ENCODE results near the gene SIRT2. TPM values are rescaled to one million over a fixed set of nuclear protein-coding genes. Genes with fewer than 3 reads are reported as not detected.
A peak's percentile ranks its signal among the peaks of the same experiment; 100 is the strongest.

Gene SIRT2
- total RNA-seq, 1 donor from 2014 or later = 41.3 TPM

- no peak for TF ChIP-seq CTCF (IDR thresholded peaks at IDR 0.05; ENCODE audit: insufficient read depth, low read length, severe bottlenecking)
- Histone ChIP-seq H3K36me3 (ENCODE audit: control insufficient read depth, insufficient read depth, low read length) (peaks cover 18% of the 10 kb centered on the region), H3K27me3 (ENCODE audit: control insufficient read depth, insufficient read depth, low read length) (no peaks in the 10 kb centered on the region), H3K4me3 (ENCODE audit: low read depth, low read length) (no peak overlapping the region)
- no peak for DNase-seq (ENCODE audit: low read depth)
- no peak for FAIRE-seq
Measured at GRCh38 chr19:38904581-38905539, 5.4 kb upstream of the SIRT2 start.

GRCh38 chr19:38901683-38902082, 2.3 kb upstream of the SIRT2 start:
- FAIRE-seq (no peak), DNase-seq (ENCODE audit: low read depth) (no peak)
- Histone ChIP-seq H3K27me3 (ENCODE audit: control insufficient read depth, insufficient read depth, low read length) (no peaks in the 10 kb centered on the region), H3K4me3 (ENCODE audit: low read depth, low read length) (no peak overlapping the region), H3K36me3 (ENCODE audit: control insufficient read depth, insufficient read depth, low read length) (peaks cover 11% of the 10 kb centered on the region)
- TF ChIP-seq CTCF (IDR thresholded peaks at IDR 0.05; ENCODE audit: insufficient read depth, low read length, severe bottlenecking) = no peak

- H3K36me3 ChIP-seq (ENCODE audit: control insufficient read depth, insufficient read depth, low read length) = peaks cover 10% of the 10 kb centered on the region
- no peaks in the 10 kb centered on the region for H3K27me3 ChIP-seq (ENCODE audit: control insufficient read depth, insufficient read depth, low read length)
- no peak overlapping the region for H3K4me3 ChIP-seq (ENCODE audit: low read depth, low read length)
- TF ChIP-seq CTCF (IDR thresholded peaks at IDR 0.05; ENCODE audit: insufficient read depth, low read length, severe bottlenecking) = no peak
- DNase-seq (ENCODE audit: low read depth) (no peak), FAIRE-seq (no peak)
Measured at GRCh38 chr19:38900743-38901190, 1.3 kb upstream of the SIRT2 start.

- no peak for FAIRE-seq
- Histone ChIP-seq H3K36me3 (ENCODE audit: control insufficient read depth, insufficient read depth, low read length) (peaks cover 4% of the 10 kb centered on the region), H3K4me3 (ENCODE audit: low read depth, low read length) (peak overlapping the region; percentile 74), H3K27me3 (ENCODE audit: control insufficient read depth, insufficient read depth, low read length) (no peaks in the 10 kb centered on the region)
- no peak for TF ChIP-seq CTCF (IDR thresholded peaks at IDR 0.05; ENCODE audit: insufficient read depth, low read length, severe bottlenecking)
- no peak for DNase-seq (ENCODE audit: low read depth)
Measured at GRCh38 chr19:38900202-38900629, 798 bp upstream of the SIRT2 start.

GRCh38 chr19:38898788-38899446, 501 bp downstream of the SIRT2 start:
- peak overlapping the region; percentile 74 for H3K4me3 ChIP-seq (ENCODE audit: low read depth, low read length)
- FAIRE-seq = no peak
- no peak for TF ChIP-seq CTCF (IDR thresholded peaks at IDR 0.05; ENCODE audit: insufficient read depth, low read length, severe bottlenecking)
- no peaks in the 10 kb centered on the region for H3K27me3 ChIP-seq (ENCODE audit: control insufficient read depth, insufficient read depth, low read length)
- H3K36me3 ChIP-seq (ENCODE audit: control insufficient read depth, insufficient read depth, low read length) = no peaks in the 10 kb centered on the region
- peak; percentile 7 for DNase-seq (ENCODE audit: low read depth)

Measured in bronchial epithelial cell (primary cell).